Measurements from ENCODE around the gene SBDS.
"Not testable (repeated sequence)": the region's sequence is repeated elsewhere in the genome, so short reads cannot be mapped to it uniquely, and the experiment has no call there.

The SBDS gene

GRCh38 chr7:66995050-66995776 lies at the start of gene SBDS:
TSS of gene SBDS (minus strand) at chr7:66995586. CDS start at chr7:66995417, 169 bp downstream.
- Histone ChIP-seq H3K9ac (ENCODE audit: low read length) (peak within 1 kb of the TSS; percentile 96), H3K4me3 (ENCODE audit: low read length) (peak within 1 kb of the TSS; percentile 93), H3K36me3 (ENCODE audit: control insufficient read depth, insufficient read depth, low read length, severe bottlenecking) (peaks cover 26% of the 10 kb centered on the region)
- not testable (repeated sequence) for H3K9me3 ChIP-seq (ENCODE audit: control insufficient read depth, low read length); H3K27me3 ChIP-seq (replicated peaks; ENCODE audit: control insufficient read depth, insufficient read depth, low read length); H3K4me1 ChIP-seq (ENCODE audit: control insufficient read depth, insufficient read depth, low read length)
- peak; percentile 98 for DNase-seq (ENCODE audit: low read depth)

- H3K27me3 ChIP-seq (replicated peaks; ENCODE audit: control insufficient read depth, insufficient read depth, low read length); H3K9me3 ChIP-seq (ENCODE audit: control insufficient read depth, low read length); DNase-seq (ENCODE audit: low read depth); H3K9ac ChIP-seq (ENCODE audit: low read length); H3K4me3 ChIP-seq (ENCODE audit: low read length); H3K36me3 ChIP-seq (ENCODE audit: control insufficient read depth, insufficient read depth, low read length, severe bottlenecking); H3K4me1 ChIP-seq (ENCODE audit: control insufficient read depth, insufficient read depth, low read length): not testable (repeated sequence)
Measured at GRCh38 chr7:67043559-67043930, 48.2 kb upstream of the SBDS start.

- H3K9me3 ChIP-seq (ENCODE audit: control insufficient read depth, low read length); H3K4me3 ChIP-seq (ENCODE audit: low read length); H3K9ac ChIP-seq (ENCODE audit: low read length); H3K36me3 ChIP-seq (ENCODE audit: control insufficient read depth, insufficient read depth, low read length, severe bottlenecking); H3K27me3 ChIP-seq (replicated peaks; ENCODE audit: control insufficient read depth, insufficient read depth, low read length); H3K4me1 ChIP-seq (ENCODE audit: control insufficient read depth, insufficient read depth, low read length): not testable (repeated sequence)
- peak; percentile 85 for DNase-seq (ENCODE audit: low read depth)
Measured at GRCh38 chr7:67042781-67043558, 47.6 kb upstream of the SBDS start.

- H3K4me1 ChIP-seq (ENCODE audit: control insufficient read depth, insufficient read depth, low read length); H3K4me3 ChIP-seq (ENCODE audit: low read length); H3K9me3 ChIP-seq (ENCODE audit: control insufficient read depth, low read length); H3K27me3 ChIP-seq (replicated peaks; ENCODE audit: control insufficient read depth, insufficient read depth, low read length); H3K9ac ChIP-seq (ENCODE audit: low read length); H3K36me3 ChIP-seq (ENCODE audit: control insufficient read depth, insufficient read depth, low read length, severe bottlenecking): not testable (repeated sequence)
- peak; percentile 14 for DNase-seq (ENCODE audit: low read depth)
Measured at GRCh38 chr7:67040832-67041231, 45.4 kb upstream of the SBDS start.

- H3K27me3 ChIP-seq (replicated peaks; ENCODE audit: control insufficient read depth, insufficient read depth, low read length); H3K9ac ChIP-seq (ENCODE audit: low read length); H3K36me3 ChIP-seq (ENCODE audit: control insufficient read depth, insufficient read depth, low read length, severe bottlenecking); DNase-seq (ENCODE audit: low read depth); H3K9me3 ChIP-seq (ENCODE audit: control insufficient read depth, low read length); H3K4me3 ChIP-seq (ENCODE audit: low read length); H3K4me1 ChIP-seq (ENCODE audit: control insufficient read depth, insufficient read depth, low read length): not testable (repeated sequence)
Measured at GRCh38 chr7:67036432-67037395, 41.3 kb upstream of the SBDS start.

GRCh38 chr7:67033251-67033650 lies 37.9 kb upstream of the SBDS start:
- H3K9me3 ChIP-seq (ENCODE audit: control insufficient read depth, low read length) = no peaks in the 10 kb centered on the region
- peaks cover 11% of the 10 kb centered on the region for H3K36me3 ChIP-seq (ENCODE audit: control insufficient read depth, insufficient read depth, low read length, severe bottlenecking)
- H3K9ac ChIP-seq (ENCODE audit: low read length) = no peak overlapping the region
- no peak overlapping the region for H3K4me3 ChIP-seq (ENCODE audit: low read length)
- H3K27me3 ChIP-seq (replicated peaks; ENCODE audit: control insufficient read depth, insufficient read depth, low read length) = no peaks in the 10 kb centered on the region
- H3K4me1 ChIP-seq (ENCODE audit: control insufficient read depth, insufficient read depth, low read length) = no peaks in the 10 kb centered on the region
- DNase-seq (ENCODE audit: low read depth) = no peak

GRCh38 chr7:67031685-67032084 lies 36.3 kb upstream of the SBDS start:
- peaks cover 11% of the 10 kb centered on the region for H3K36me3 ChIP-seq (ENCODE audit: control insufficient read depth, insufficient read depth, low read length, severe bottlenecking)
- H3K9ac ChIP-seq (ENCODE audit: low read length); H3K9me3 ChIP-seq (ENCODE audit: control insufficient read depth, low read length); H3K4me1 ChIP-seq (ENCODE audit: control insufficient read depth, insufficient read depth, low read length); H3K4me3 ChIP-seq (ENCODE audit: low read length); DNase-seq (ENCODE audit: low read depth); H3K27me3 ChIP-seq (replicated peaks; ENCODE audit: control insufficient read depth, insufficient read depth, low read length): not testable (repeated sequence)

GRCh38 chr7:67025459-67025858 lies 30.1 kb upstream of the SBDS start:
- H3K9ac ChIP-seq (ENCODE audit: low read length) = peak overlapping the region; percentile 51
- peak; percentile 49 for DNase-seq (ENCODE audit: low read depth)
- not testable (repeated sequence) for H3K9me3 ChIP-seq (ENCODE audit: control insufficient read depth, low read length); H3K27me3 ChIP-seq (replicated peaks; ENCODE audit: control insufficient read depth, insufficient read depth, low read length); H3K4me1 ChIP-seq (ENCODE audit: control insufficient read depth, insufficient read depth, low read length); H3K4me3 ChIP-seq (ENCODE audit: low read length)
- H3K36me3 ChIP-seq (ENCODE audit: control insufficient read depth, insufficient read depth, low read length, severe bottlenecking) = peaks cover 20% of the 10 kb centered on the region

- Histone ChIP-seq H3K4me1 (ENCODE audit: control insufficient read depth, insufficient read depth, low read length) (peaks cover 7% of the 10 kb centered on the region), H3K36me3 (ENCODE audit: control insufficient read depth, insufficient read depth, low read length, severe bottlenecking) (peaks cover 30% of the 10 kb centered on the region)
- no peak for DNase-seq (ENCODE audit: low read depth)
Measured at GRCh38 chr7:67022511-67022910, 27.1 kb upstream of the SBDS start.

GRCh38 chr7:67021260-67021659 lies 25.9 kb upstream of the SBDS start:
- Histone ChIP-seq H3K9ac (ENCODE audit: low read length) (no peak overlapping the region), H3K4me1 (ENCODE audit: control insufficient read depth, insufficient read depth, low read length) (peaks cover 7% of the 10 kb centered on the region), H3K4me3 (ENCODE audit: low read length) (no peak overlapping the region), H3K36me3 (ENCODE audit: control insufficient read depth, insufficient read depth, low read length, severe bottlenecking) (peaks cover 30% of the 10 kb centered on the region), H3K27me3 (replicated peaks; ENCODE audit: control insufficient read depth, insufficient read depth, low read length) (no peaks in the 10 kb centered on the region), H3K9me3 (ENCODE audit: control insufficient read depth, low read length) (no peaks in the 10 kb centered on the region)
- DNase-seq (ENCODE audit: low read depth) = no peak

More at GRCh38 chr7:67022511-67022910, 27.1 kb upstream of the SBDS start:
- Histone ChIP-seq H3K9ac (ENCODE audit: low read length) (no peak overlapping the region), H3K4me3 (ENCODE audit: low read length) (peak overlapping the region; percentile 54), H3K9me3 (ENCODE audit: control insufficient read depth, low read length) (no peaks in the 10 kb centered on the region), H3K27me3 (replicated peaks; ENCODE audit: control insufficient read depth, insufficient read depth, low read length) (no peaks in the 10 kb centered on the region)

Data from adipocyte (in vitro differentiated cells).